K562 (cell line): ENCODE data around the gene PFDN2. TPM values are rescaled to one million over a fixed set of nuclear protein-coding genes. Genes with fewer than 3 reads are reported as not detected.

Experiments used
- POLR2AphosphoS2 ChIP-seq: IDR thresholded peaks from 2 replicates; pipeline ENCODE4 v1.6.1; 2012; ENCODE audit warnings: low read length, improper control_type of control experiment
- POLR3G ChIP-seq: IDR thresholded peaks from 2 replicates; pipeline ENCODE4 v1.6.1; 2011; ENCODE audit not compliant: insufficient read length, insufficient replicate concordance; ENCODE audit errors: extremely low read depth
- RAD21 ChIP-seq, 2 experiments: fragments of 250-450 bp in 1 of 2; fragments of 450-650 bp in 1 of 2; sonication (Bioruptor Pico) in 1 of 2; formaldehyde crosslinking in 1 of 2; IDR thresholded peaks in 1 of 2; conservative IDR thresholded peaks in 1 of 2; 2 replicates each; pipeline versions ENCODE4 v1.4.0 to v1.8.0; 2020 to 2022; ENCODE audit warnings: mild to moderate bottlenecking in 2 of 2, moderate library complexity in 1 of 2
- REST ChIP-seq, 2 experiments: fragments of 450-650 bp; formaldehyde crosslinking in 1 of 2; IDR thresholded peaks; 2 replicates each; pipeline versions ENCODE4 v1.4.0 to v1.6.1; 2014 to 2020; ENCODE audit warnings: mild to moderate bottlenecking in 2 of 2, borderline replicate concordance in 1 of 2, low read depth in 1 of 2
- SREBF2 ChIP-seq: sonication (generic); formaldehyde crosslinking; IDR thresholded peaks from 2 replicates; pipeline ENCODE4 v1.4.0; 2020; ENCODE audit warnings: mild to moderate bottlenecking, missing genetic modification reagents
- SRSF1 ChIP-seq: fragments of 200-400 bp; formaldehyde crosslinking; IDR thresholded peaks from 2 replicates; pipeline ENCODE4 v1.6.1; 2017; ENCODE audit warnings: mild to moderate bottlenecking, low read depth, low read length, moderate library complexity
- TGIF2 ChIP-seq: sonication (generic); formaldehyde crosslinking; IDR thresholded peaks from 2 replicates; pipeline ENCODE4 v1.8.1; 2022; ENCODE audit warnings: mild to moderate bottlenecking, missing genetic modification reagents, moderate library complexity
- XRCC3 ChIP-seq: fragments of 450-650 bp; IDR thresholded peaks from 2 replicates; pipeline ENCODE4 v1.6.1; 2017; ENCODE audit warnings: mild to moderate bottlenecking, moderate library complexity
- YY1 ChIP-seq, 3 experiments: IDR thresholded peaks; 2 replicates each; pipeline ENCODE4 v1.6.1; 2011; ENCODE audit warnings: low read length in 2 of 3, mild to moderate bottlenecking in 2 of 3, moderate library complexity in 2 of 3, borderline replicate concordance in 1 of 3, control low read depth in 1 of 3, low read depth in 1 of 3; ENCODE audit not compliant: insufficient read depth in 3 of 3, insufficient replicate concordance in 2 of 3, control insufficient read depth in 1 of 3, insufficient read length in 1 of 3; ENCODE audit errors: extremely low read depth in 1 of 3
- ZBTB9 ChIP-seq: fragments of 450-650 bp; formaldehyde crosslinking; IDR thresholded peaks from 2 replicates; pipeline ENCODE4 v1.4.0; 2020; ENCODE audit warnings: mild to moderate bottlenecking, moderate library complexity
- ZFP1 ChIP-seq: fragments of 450-650 bp; formaldehyde crosslinking; IDR thresholded peaks from 2 replicates; pipeline ENCODE4 v1.4.0; 2020; ENCODE audit warnings: mild to moderate bottlenecking, mixed read lengths
- ZNF175 ChIP-seq: fragments of 200-800 bp; sonication (Bioruptor generic); IDR thresholded peaks from 2 replicates; pipeline ENCODE4 v1.6.1; 2016; ENCODE audit warnings: low read depth, mild to moderate bottlenecking, missing genetic modification characterization, missing compliant biosample characterization
- ZNF41 ChIP-seq: fragments of 250-450 bp; sonication (Bioruptor Pico); conservative IDR thresholded peaks from 2 replicates; pipeline ENCODE4 v1.4.0; 2020; ENCODE audit warnings: mild to moderate bottlenecking
- polyA plus RNA-seq, 8 experiments: library from polyadenylated mRNA; depleted of rRNA in 4 of 8; stranded (reverse) in 5 of 8; unstranded in 3 of 8; fragments of >200 nt; fragmentation: Nextera tagmentation in 2 of 8; fragmentation: Illumina TruSeq in 1 of 8; extraction: Ambion mirVana in 2 of 8; extraction: Trizol in 1 of 8; gene quantifications; 2 replicates each; pipeline versions ENCODE4 v1.2.1 to v1.2.3, GENCODE V29; 2011 to 2014; ENCODE audit warnings: inconsistent platforms in 1 of 8, missing spikeins in 1 of 8
- total RNA-seq, 7 experiments: library from RNA; depleted of rRNA in 6 of 7; stranded (reverse); fragments of >200 nt in 6 of 7; fragmentation: Illumina TruSeq in 2 of 7; extraction: Trizol in 2 of 7; gene quantifications; 2 replicates each; pipeline versions ENCODE4 v1.2.1 to v1.2.3, GENCODE V29; 2011 to 2021; ENCODE audit warnings: low replicate concordance in 1 of 7

PFDN2 gene
- total and polyA plus RNA-seq, 9 of the 15 experiments (the other 6 are each of a cell fraction or from before 2014, with no cell fraction given): 50.2 to 361 (median 144) TPM

DNA sequence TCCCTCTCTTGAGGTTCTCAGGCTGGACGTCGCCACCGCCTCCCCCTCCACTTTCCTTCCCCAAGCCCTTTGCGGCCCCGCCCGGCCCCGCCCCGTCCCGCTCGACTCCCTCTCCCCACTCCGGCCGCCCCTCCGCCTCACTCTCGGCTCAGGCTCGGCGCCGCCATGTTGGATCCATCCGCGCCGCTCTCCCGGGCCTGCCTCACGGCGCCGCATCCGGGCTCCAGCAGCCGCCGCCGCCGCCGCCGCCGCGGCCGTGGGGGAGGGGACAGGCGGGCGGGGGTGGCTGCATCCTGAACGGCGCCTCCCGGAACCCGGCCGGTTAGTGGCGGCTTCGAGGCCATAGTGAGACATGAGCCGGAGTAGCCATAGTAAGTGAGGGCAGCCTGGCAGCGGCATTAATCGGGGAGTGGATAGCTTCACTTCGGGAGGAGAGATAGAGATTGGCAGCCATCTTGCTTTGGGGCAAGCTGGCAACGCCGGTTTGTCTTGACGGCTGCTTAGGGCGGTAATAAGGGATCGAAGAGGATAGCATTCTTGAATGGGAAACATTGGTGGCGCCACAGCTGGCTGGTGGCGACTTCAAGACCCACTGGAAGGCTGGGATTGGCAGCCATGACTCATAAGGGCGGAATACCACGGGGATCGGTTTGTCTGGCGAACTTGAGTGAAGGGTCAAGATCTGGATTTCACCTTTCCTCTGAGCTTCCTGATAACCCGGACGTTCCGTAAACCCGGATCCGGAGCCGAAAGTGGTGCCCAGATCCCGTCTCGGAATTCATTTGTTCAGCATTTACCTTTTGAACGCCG is 14.8 kb upstream of the PFDN2 start, which contains the start of gene DEDD (continued):
- peak; percentile 98 to 99 (median 98) for TF ChIP-seq YY1 (IDR thresholded peaks at IDR 0.05; ENCODE audit: borderline replicate concordance in 1 of 3, control insufficient read depth in 1 of 3, extremely low read depth in 1 of 3, insufficient read depth in 3 of 3, insufficient read length in 1 of 3, insufficient replicate concordance in 2 of 3, low read depth in 1 of 3, low read length in 2 of 3)
- TF ChIP-seq SRSF1: no peak
- no peak; the same call in none of the 2 replicates for TF ChIP-seq ZNF175 (CRISPR knock-in tag)
- no peak for TF ChIP-seq POLR3G
- no peak for TF ChIP-seq ZFP1 (CRISPR knock-in tag)
- peak; percentile 60; the same call in 1 of the 2 replicates for TF ChIP-seq ZBTB9 (CRISPR knock-in tag)
- peak; percentile 53; the same call in 1 of the 2 replicates for TF ChIP-seq REST (IDR thresholded peaks at IDR 0.05; ENCODE audit: borderline replicate concordance)
- no peak for TF ChIP-seq REST (CRISPR knock-in tag; IDR thresholded peaks at IDR 0.05; ENCODE audit: low read depth)
- TF ChIP-seq POLR2AphosphoS2: no peak
- no peak for TF ChIP-seq ZNF41 (CRISPR knock-in tag)
- TF ChIP-seq XRCC3: no peak
- no peak for TF ChIP-seq SREBF2
- TF ChIP-seq TGIF2: no peak; the same call in 1 of the 2 replicates
- TF ChIP-seq RAD21 (CRISPR knock-in tag; conservative IDR thresholded peaks at IDR 0.05 in 1 of 2, IDR thresholded peaks at IDR 0.05 in 1 of 2): no peak
